ENCODE data around the gene KDM2B.
A peak's percentile ranks its signal among the peaks of the same experiment; 100 is the strongest.

KDM2B gene

GRCh38 chr12:121580959-121581685, at the start of gene KDM2B:
Gene KDM2B (minus strand): TSS chr12:121581023. CDS start chr12:121580911, 112 bp downstream.
- DNase-seq (ENCODE audit: low read depth), result no peak

- DNase-seq (ENCODE audit: low read depth), result no peak
Measured at GRCh38 chr12:121628536-121628935, 47.7 kb upstream of the KDM2B start.

- DNase-seq (ENCODE audit: low read depth), result no peak
Measured at GRCh38 chr12:121628037-121628436, 47.2 kb upstream of the KDM2B start.

GRCh38 chr12:121626853-121627640, 46.2 kb upstream of the KDM2B start:
- DNase-seq (ENCODE audit: low read depth), result peak; percentile 82

- DNase-seq (ENCODE audit: low read depth), result peak; percentile 96
Measured at GRCh38 chr12:121626087-121626852, 45.4 kb upstream of the KDM2B start, which contains the start of gene ORAI1. Gene ORAI1 (plus strand): TSS chr12:121626530.

GRCh38 chr12:121620333-121620891, 39.6 kb upstream of the KDM2B start:
- no peak for DNase-seq (ENCODE audit: low read depth)

GRCh38 chr12:121618659-121619233, 37.9 kb upstream of the KDM2B start:
- DNase-seq (ENCODE audit: low read depth), result no peak

- no peak for DNase-seq (ENCODE audit: low read depth)
Measured at GRCh38 chr12:121614872-121615467, 34.1 kb upstream of the KDM2B start.

GRCh38 chr12:121613462-121613861, 32.6 kb upstream of the KDM2B start:
- no peak for DNase-seq (ENCODE audit: low read depth)

GRCh38 chr12:121611306-121611705, 30.5 kb upstream of the KDM2B start:
- no peak for DNase-seq (ENCODE audit: low read depth)

GRCh38 chr12:121610239-121611149, 29.7 kb upstream of the KDM2B start:
- no peak for DNase-seq (ENCODE audit: low read depth)

- DNase-seq (ENCODE audit: low read depth), result no peak
Measured at GRCh38 chr12:121608301-121608700, 27.5 kb upstream of the KDM2B start.

GRCh38 chr12:121603581-121603980, 22.8 kb upstream of the KDM2B start:
- no peak for DNase-seq (ENCODE audit: low read depth)

- DNase-seq (ENCODE audit: low read depth), result no peak
Measured at GRCh38 chr12:121602766-121603165, 21.9 kb upstream of the KDM2B start.

- DNase-seq (ENCODE audit: low read depth), result no peak
Measured at GRCh38 chr12:121600702-121601336, 20.0 kb upstream of the KDM2B start.

GRCh38 chr12:121596526-121596925, 15.7 kb upstream of the KDM2B start:
- no peak for DNase-seq (ENCODE audit: low read depth)

GRCh38 chr12:121595520-121595919, 14.7 kb upstream of the KDM2B start:
- DNase-seq (ENCODE audit: low read depth), result no peak

GRCh38 chr12:121592320-121592719, 11.5 kb upstream of the KDM2B start:
- no peak for DNase-seq (ENCODE audit: low read depth)

GRCh38 chr12:121590476-121591143, 9.8 kb upstream of the KDM2B start:
- peak; percentile 53 for DNase-seq (ENCODE audit: low read depth)

All from activated T-cell treated with anti-CD3 and anti-CD28 coated beads for 48 hours (primary cell).